Adipocyte (in vitro differentiated cells): Measurements from ENCODE around the gene ERF.

Experiments
- DNase-seq: peaks from one replicate; pipeline ENCODE4 v3.0.0-alpha.2; 2015; ENCODE audit warnings: low read depth
- H3K27me3 ChIP-seq: replicated peaks from 2 replicates; pipeline ENCODE4 v1.7.0; 2013; ENCODE audit warnings: mild to moderate bottlenecking, low read length, moderate library complexity; ENCODE audit not compliant: control insufficient read depth, insufficient read depth
- H3K36me3 ChIP-seq: 2 replicates; pipeline ENCODE4 v1.7.0; 2013; ENCODE audit warnings: low read length, mild to moderate bottlenecking, moderate library complexity; ENCODE audit not compliant: control insufficient read depth, insufficient read depth, severe bottlenecking
- H3K4me1 ChIP-seq: 2 replicates; pipeline ENCODE4 v1.7.0; 2013; ENCODE audit warnings: mild to moderate bottlenecking, low read length, moderate library complexity; ENCODE audit not compliant: control insufficient read depth, insufficient read depth
- H3K4me3 ChIP-seq: 2 replicates; pipeline ENCODE4 v1.7.0; 2013; ENCODE audit warnings: mild to moderate bottlenecking, low read length, moderate library complexity
- H3K9ac ChIP-seq: 2 replicates; pipeline ENCODE4 v1.7.0; 2013; ENCODE audit warnings: mild to moderate bottlenecking, low read length, moderate library complexity
- H3K9me3 ChIP-seq: 2 replicates; pipeline ENCODE4 v1.7.0; 2013; ENCODE audit warnings: mild to moderate bottlenecking, low read length, moderate library complexity; ENCODE audit not compliant: control insufficient read depth

The ERF gene

DNA sequence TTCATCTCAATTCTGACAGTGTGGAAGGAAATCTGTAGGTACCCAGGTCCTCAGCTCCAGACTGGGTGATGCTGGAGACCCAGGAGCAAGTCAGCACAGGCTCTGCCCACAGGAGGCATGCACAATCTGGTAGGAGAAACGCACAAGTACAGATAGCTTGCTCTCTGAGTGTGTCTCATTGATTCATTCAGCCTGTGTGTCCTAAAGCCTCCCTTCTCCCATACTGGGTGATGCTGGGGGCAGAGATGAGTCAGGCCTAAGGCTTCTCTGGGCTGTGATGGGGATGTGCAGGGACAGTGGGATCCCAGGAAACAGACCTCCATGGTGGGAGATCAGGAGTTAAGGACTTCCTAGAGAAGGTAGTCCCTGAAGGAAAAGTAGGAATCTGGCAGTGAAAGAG lies 28.0 kb downstream of the ERF start:
- DNase-seq: no peak
- Histone ChIP-seq H3K9me3 (no peaks in the 10 kb centered on the region), H3K4me1 (peaks cover 7% of the 10 kb centered on the region), H3K9ac (no peak overlapping the region), H3K4me3 (no peak overlapping the region), H3K36me3 (peaks cover 65% of the 10 kb centered on the region), H3K27me3 (no peaks in the 10 kb centered on the region)

DNA sequence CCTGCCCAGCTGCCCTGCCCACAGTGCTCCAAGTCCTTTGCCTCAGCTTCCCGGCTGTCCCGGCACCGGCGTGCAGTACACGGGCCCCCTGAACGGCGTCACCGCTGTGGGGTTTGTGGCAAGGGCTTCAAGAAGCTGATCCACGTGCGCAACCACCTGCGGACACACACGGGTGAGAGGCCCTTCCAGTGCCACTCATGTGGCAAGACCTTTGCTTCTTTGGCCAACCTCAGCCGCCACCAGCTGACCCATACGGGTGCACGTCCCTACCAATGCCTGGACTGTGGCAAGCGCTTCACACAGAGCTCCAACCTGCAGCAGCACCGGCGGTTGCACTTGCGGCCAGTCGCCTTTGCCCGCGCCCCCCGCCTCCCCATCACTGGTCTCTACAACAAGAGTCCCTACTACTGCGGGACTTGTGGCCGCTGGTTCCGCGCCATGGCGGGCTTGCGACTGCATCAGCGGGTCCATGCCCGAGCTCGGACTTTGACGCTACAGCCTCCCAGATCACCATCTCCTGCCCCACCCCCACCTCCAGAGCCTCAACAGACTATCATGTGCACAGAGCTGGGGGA lies 29.1 kb downstream of the ERF start:
- peaks cover 15% of the 10 kb centered on the region for H3K4me1 ChIP-seq
- H3K9me3 ChIP-seq: no peaks in the 10 kb centered on the region
- no peak overlapping the region for H3K9ac ChIP-seq
- H3K27me3 ChIP-seq: no peaks in the 10 kb centered on the region
- H3K4me3 ChIP-seq: no peak overlapping the region
- DNase-seq: no peak
- peaks cover 54% of the 10 kb centered on the region for H3K36me3 ChIP-seq

DNA sequence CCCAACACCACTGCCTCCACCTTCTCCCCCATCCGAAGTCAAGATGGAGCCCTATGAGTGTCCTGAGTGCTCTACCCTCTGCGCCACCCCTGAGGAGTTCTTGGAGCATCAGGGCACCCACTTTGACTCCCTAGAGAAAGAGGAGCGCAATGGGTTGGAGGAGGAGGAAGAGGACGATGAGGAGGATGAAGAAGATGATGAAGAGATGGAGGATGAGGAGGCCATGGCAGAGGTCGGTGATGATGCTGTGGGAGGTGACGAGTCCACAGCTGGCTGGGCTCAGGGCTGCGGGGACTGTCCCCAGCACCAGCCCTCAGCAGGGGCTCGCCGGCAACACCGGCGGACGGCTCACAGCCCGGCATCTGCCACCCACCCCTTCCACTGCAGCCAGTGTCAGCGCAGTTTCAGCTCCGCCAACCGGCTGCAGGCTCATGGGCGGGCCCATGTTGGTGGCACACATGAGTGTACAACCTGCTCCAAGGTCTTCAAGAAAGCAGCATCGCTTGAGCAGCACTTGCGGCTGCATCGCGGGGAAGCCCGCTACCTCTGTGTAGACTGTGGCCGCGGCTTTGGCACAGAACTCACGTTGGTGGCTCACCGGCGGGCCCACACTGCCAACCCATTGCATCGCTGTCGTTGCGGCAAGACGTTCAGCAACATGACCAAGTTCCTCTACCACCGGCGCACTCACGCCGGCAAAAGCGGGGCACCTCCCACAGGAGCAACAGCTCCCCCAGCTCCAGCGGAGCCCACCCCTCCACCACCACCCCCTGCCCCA lies 29.8 kb downstream of the ERF start:
- peaks cover 50% of the 10 kb centered on the region for H3K36me3 ChIP-seq

DNA sequence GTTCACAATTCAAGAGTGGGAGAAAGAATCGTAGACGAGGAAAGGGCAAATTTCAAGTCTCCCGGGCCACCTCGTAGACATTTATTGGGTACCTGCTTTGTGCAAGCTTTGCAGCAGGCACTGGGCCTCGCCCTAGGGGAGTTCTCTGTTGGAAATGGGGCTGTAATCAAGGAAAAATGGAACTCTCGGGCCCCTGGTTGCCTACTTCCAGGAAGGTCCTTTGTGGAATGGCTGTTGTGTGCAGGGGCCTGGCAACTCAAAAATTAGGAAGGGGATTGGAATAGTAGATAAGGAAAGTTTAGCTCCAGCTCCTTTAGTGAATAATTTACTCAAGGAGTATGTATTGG lies 34.2 kb downstream of the ERF start:
- Histone ChIP-seq H3K4me3 (peak overlapping the region; percentile 98), H3K36me3 (peaks cover 17% of the 10 kb centered on the region)
- DNase-seq: no peak

More for the DNA sequence above, 29.8 kb downstream of the ERF start:
- no peak overlapping the region for H3K4me3 ChIP-seq
- DNase-seq: no peak
- H3K9ac ChIP-seq: no peak overlapping the region
- H3K9me3 ChIP-seq: no peaks in the 10 kb centered on the region
- no peaks in the 10 kb centered on the region for H3K27me3 ChIP-seq
- H3K4me1 ChIP-seq: peaks cover 18% of the 10 kb centered on the region

DNA sequence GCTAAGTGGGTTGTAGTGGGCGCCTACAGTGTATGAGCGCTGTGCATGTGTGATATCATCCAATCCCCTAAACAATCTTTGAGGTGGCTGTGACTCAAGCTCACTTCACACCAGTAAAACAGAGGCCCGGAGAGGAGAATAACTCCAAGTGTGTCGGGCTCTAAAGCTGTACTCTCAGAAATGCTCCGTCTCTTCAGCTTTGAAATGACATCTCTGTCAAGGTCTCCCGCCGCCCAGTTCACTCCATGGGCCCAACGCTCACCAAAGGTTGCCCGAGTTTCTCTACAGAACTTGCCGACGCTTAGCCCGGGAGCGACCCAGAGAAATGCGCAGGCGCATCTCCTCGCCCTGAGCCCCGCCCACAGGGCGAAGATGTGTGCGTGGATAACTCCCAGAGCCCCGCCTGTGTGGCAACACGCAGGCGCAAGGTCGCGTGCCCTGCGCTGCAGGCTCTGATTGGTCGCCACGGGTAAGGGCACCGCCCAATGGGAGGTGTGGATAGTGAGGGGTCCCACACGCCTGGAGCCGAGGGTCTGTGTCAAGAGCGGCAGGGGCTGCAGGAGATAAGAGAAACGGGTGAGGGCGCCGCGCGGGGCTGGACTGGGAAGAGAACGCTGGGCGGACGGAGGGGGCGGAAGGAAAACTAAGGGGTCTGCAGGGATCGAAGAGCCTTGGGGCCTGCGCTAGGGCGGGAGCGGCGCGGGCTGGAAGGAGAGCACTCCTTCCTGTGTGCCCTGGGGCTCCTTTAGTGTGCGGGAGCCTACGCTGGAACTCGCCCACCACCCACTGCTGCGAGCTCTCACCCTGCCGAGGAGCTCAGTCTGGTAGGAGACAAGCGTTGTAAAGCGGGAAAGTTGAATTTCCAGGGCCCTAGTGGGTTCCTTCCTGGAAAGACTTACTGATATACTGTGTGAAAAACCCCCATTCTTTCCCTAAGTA lies 34.8 kb downstream of the ERF start, which contains the start of gene ZNF526:
Gene ZNF526 (plus strand): TSS at position 501 of the 939 bp plus-strand sequence. CDS start 4,092 bp downstream, outside the sequence.
- peaks cover 10% of the 10 kb centered on the region for H3K36me3 ChIP-seq

More for the DNA sequence above, 34.2 kb downstream of the ERF start:
- H3K9ac ChIP-seq: peak overlapping the region; percentile 98
- peaks cover 32% of the 10 kb centered on the region for H3K4me1 ChIP-seq
- no peaks in the 10 kb centered on the region for H3K9me3 ChIP-seq
- no peaks in the 10 kb centered on the region for H3K27me3 ChIP-seq

DNA sequence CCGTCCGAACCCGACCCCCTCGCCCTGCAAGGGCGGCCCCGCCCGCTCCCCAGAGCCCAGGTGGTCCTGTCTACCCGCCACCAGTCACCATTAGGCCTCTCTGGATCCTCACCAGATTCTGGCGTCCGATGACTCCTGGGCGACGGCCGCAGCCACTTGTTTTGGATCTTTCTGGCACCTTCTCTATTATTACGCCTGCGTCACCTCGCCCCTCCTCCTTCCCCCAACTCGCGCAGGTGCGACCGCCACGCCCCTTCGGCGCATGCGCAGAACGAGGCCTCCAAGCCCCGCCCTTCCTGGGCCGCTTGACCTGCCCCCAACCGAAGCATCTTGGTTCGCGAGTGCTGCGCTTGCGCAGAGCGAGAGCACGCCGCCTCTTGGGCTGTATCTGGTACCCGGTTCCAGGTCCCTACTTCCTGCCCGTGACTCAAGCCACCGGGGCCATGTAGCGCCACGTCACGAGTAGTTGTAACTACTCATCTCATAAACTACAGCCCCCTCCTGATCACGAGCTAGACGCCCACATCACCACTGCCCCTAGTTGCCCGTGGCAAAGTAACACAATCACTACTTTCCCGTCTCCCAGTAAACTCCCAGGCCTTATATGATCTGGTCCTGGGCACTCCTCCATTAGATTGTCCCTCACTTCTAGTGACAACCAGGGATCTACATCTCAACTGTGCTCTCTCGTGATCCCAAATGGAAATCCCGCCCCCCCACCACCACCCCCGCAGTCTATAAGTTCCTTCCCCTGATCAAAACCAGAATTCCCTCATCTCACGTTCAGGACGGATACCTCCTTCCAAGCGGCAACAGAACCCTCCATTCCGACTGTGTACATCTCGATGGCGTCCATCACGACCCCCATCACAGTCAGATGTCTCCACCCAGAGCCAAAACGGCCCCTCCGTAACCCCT lies 37.1 kb downstream of the ERF start, which contains the start of gene DEDD2:
Gene DEDD2 (minus strand): TSS at position 158 of the 918 bp plus-strand sequence. CDS start 670 bp downstream, outside the sequence.
- Histone ChIP-seq H3K4me1 (peaks cover 32% of the 10 kb centered on the region), H3K9me3 (no peaks in the 10 kb centered on the region), H3K27me3 (no peaks in the 10 kb centered on the region), H3K36me3 (peaks cover 13% of the 10 kb centered on the region), H3K9ac (peak within 1 kb of the TSS; percentile 89), H3K4me3 (peak within 1 kb of the TSS; percentile 96)
- peak; percentile 97 for DNase-seq

More for the DNA sequence above, 34.8 kb downstream of the ERF start, which contains the start of gene ZNF526:
- Histone ChIP-seq H3K4me3 (peak within 1 kb of the TSS; percentile 98), H3K27me3 (no peaks in the 10 kb centered on the region), H3K9ac (peak within 1 kb of the TSS; percentile 98), H3K4me1 (peaks cover 32% of the 10 kb centered on the region), H3K9me3 (no peaks in the 10 kb centered on the region)
- peak; percentile 99 for DNase-seq

DNA sequence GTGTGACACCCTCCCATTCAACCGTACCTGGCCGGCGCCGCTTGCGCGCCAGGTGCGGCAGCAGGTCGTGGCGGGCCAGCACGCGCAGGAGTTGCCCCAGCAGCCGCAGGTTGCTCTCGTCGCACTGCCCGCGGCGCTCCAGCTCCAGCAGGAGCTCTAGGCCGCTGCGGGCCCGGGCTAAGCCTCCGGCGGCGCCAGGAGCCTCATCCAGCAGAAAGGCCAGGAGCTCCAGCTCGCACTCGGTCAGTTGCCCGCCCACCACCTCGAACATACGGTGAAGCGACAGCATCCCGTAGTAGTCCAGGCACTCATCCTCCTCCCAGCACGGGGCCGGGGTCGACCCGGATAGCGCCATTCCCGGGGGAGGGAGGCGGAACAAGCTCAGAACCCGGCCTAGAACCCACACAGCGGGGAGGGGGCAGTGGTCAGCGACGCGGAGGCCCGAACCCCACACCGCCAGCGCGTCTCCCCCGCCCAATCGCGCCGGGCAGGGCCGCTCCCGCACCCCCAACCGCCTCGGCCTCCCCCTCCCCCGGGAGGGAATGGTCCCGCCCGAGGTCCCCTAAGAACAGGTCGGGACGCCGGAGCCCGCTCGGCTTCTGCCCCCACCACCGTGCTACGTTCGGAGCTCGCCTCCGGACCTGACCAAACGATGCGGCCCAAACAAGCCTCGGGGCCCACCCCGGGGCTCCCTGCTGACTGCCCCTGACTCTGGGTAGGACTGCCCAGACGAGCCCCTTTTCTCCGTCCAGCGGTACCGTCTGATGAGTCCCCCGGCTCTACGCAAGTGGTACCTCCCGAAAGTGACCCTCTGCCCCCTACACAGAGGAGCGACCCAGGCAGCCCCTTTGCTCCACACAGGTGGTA lies 38.0 kb downstream of the ERF start:
- Histone ChIP-seq H3K36me3 (peaks cover 13% of the 10 kb centered on the region), H3K4me1 (peaks cover 32% of the 10 kb centered on the region), H3K9me3 (no peaks in the 10 kb centered on the region), H3K27me3 (no peaks in the 10 kb centered on the region), H3K4me3 (peak overlapping the region; percentile 96), H3K9ac (peak overlapping the region; percentile 89)
- peak; percentile 69 for DNase-seq

DNA sequence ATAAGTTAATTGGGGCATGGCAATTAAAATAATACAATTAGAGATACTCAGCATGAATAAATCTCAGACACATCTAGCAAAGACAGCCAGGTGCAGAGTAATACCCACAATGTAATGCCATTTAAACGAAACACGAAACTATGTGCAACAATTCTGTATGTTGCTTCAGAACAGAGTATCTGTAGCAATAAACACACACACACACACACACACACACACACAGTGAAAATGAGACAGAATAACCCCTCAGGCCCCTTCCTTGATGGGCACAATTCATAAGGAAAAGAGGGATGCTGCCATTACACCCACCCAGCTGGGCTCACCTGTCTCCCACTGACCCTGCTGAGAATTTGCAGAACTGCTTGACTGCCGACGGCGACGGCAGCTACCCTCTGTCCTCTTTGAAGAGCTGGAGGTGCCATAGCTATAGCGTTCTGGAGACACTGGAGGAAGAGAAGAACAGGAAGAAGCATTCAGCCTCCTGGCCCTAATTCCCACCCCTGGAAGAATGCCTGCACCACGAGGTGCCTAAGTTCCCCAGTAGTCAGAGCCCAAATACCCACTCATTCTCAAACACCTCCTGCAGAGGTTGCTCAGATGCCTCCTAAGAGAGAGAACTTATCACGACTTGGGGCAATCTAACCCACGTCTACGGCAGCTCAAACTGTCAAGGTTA lies 40.0 kb downstream of the ERF start:
- DNase-seq: no peak
- no peaks in the 10 kb centered on the region for H3K27me3 ChIP-seq
- no peak overlapping the region for H3K9ac ChIP-seq
- no peaks in the 10 kb centered on the region for H3K9me3 ChIP-seq
- no peak overlapping the region for H3K4me3 ChIP-seq
- peaks cover 14% of the 10 kb centered on the region for H3K36me3 ChIP-seq
- H3K4me1 ChIP-seq: peaks cover 20% of the 10 kb centered on the region

DNA sequence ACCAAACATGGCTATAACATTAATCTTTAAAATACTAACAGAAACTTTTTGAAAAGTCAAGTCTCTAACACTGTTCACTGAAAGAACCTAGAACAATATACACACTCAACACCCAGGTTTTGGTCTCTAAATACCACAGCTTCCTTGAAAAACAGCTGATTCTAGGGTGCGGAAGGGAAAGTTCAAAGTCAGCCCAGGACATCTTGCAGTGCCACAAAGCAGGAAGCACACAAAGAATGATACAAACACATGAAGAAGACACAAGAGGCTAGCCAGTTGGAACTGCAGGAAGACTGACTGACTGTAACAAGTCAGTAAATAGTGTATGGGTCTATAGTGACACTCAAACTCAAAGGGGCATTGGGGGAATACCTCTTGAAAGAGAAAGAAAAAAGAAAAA lies 42.0 kb downstream of the ERF start:
- no peaks in the 10 kb centered on the region for H3K27me3 ChIP-seq
- peaks cover 11% of the 10 kb centered on the region for H3K4me1 ChIP-seq
- no peak overlapping the region for H3K9ac ChIP-seq
- H3K9me3 ChIP-seq: no peaks in the 10 kb centered on the region
- peaks cover 28% of the 10 kb centered on the region for H3K36me3 ChIP-seq
- H3K4me3 ChIP-seq: no peak overlapping the region
- DNase-seq: no peak
